Naive B cell (primary cell): ENCODE measurements around the gene RPTOR. TPM values are rescaled to one million over a fixed set of nuclear protein-coding genes. Genes with fewer than 3 reads are reported as not detected.
"Not testable (repeated sequence)": the region's sequence is repeated elsewhere in the genome, so short reads cannot be mapped to it uniquely, and the experiment has no call there.

ENCODE experiments used
- ATAC-seq, 2 donors: fragments of 150-1000 bp; cut with Tn5 transposase; 2 replicates each; pipeline ENCODE4 v1.10.0; 2021; ENCODE audit warnings: low read depth in 2 of 2, mild to moderate bottlenecking in 2 of 2, moderate library complexity in 2 of 2
- DNase-seq: peaks from one replicate; pipeline ENCODE4 v3.0.0; 2022
- H3K27ac Mint-ChIP-seq, 6 donors: one replicate each; pipeline ENCODE4 v1.8.0; 2020 to 2022; ENCODE audit warnings: mild to moderate bottlenecking in 6 of 6, mixed read lengths in 6 of 6, moderate library complexity in 5 of 6, inconsistent platforms in 2 of 6
- H3K27me3 Mint-ChIP-seq, 3 donors: one replicate each; pipeline ENCODE4 v1.8.0; 2021 to 2022; ENCODE audit warnings: mixed read lengths in 3 of 3, mild to moderate bottlenecking in 1 of 3
- H3K36me3 Mint-ChIP-seq, 2 donors: one replicate each; pipeline ENCODE4 v1.8.0; 2020 to 2022; ENCODE audit warnings: mixed read lengths in 2 of 2, inconsistent platforms in 1 of 2, mild to moderate bottlenecking in 1 of 2
- H3K4me1 Mint-ChIP-seq, 3 donors: one replicate each; pipeline ENCODE4 v1.8.0; 2020 to 2022; ENCODE audit warnings: mixed read lengths in 3 of 3, inconsistent platforms in 1 of 3, mild to moderate bottlenecking in 1 of 3, moderate library complexity in 1 of 3
- H3K4me3 Mint-ChIP-seq, 8 donors: one replicate each; pipeline ENCODE4 v1.8.0; 2020 to 2022; ENCODE audit warnings: mild to moderate bottlenecking in 8 of 8, mixed read lengths in 8 of 8, moderate library complexity in 8 of 8, inconsistent platforms in 2 of 8
- H3K9me3 Mint-ChIP-seq, 7 donors: one replicate each; pipeline ENCODE4 v1.8.0; 2020 to 2022; ENCODE audit warnings: mixed read lengths in 7 of 7, mild to moderate bottlenecking in 5 of 7, inconsistent platforms in 2 of 7, moderate library complexity in 1 of 7
- polyA plus RNA-seq, 6 donors: library from polyadenylated mRNA; unstranded; fragments of 300-500 nt; fragmentation: Illumina TruSeq; gene quantifications; one replicate each; pipeline ENCODE4 v1.2.3, GENCODE V29; 2021; ENCODE audit warnings: low read depth in 6 of 6

Gene RPTOR
- polyA plus RNA-seq, 6 donors from 2014 or later, result 5.5 to 13.9 (median 9.0) TPM

DNA sequence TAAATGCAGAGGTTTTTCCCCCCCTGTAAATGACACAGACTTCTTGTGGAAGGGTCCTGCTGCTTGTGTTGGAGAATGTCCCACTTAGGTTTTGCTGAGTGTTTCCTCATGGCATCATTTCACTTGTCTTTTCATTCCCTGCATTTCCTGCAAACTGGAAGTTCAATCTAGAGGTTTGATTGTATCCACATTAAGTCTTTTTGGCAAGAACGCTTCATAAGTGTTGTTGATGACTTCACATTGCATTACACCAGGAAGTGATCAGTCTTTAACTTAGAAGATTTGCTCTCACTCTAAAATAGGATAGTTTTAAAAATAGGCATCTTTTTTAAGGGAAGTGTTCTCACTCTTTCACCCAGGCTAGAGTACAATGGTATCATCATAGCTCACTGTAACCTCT is 67.2 kb downstream of the RPTOR start:
- Mint-ChIP-seq H3K4me1 (peaks cover 39 to 69% (median 55%) of the 10 kb centered on the region in 3 donors), H3K27me3 (no peaks in the 10 kb centered on the region), H3K36me3 (no peaks in the 10 kb centered on the region), H3K27ac (no peak overlapping the region), H3K9me3 (no peaks in the 10 kb centered on the region), H3K4me3 (no peak overlapping the region)
- ATAC-seq (no peak), DNase-seq (no peak)

DNA sequence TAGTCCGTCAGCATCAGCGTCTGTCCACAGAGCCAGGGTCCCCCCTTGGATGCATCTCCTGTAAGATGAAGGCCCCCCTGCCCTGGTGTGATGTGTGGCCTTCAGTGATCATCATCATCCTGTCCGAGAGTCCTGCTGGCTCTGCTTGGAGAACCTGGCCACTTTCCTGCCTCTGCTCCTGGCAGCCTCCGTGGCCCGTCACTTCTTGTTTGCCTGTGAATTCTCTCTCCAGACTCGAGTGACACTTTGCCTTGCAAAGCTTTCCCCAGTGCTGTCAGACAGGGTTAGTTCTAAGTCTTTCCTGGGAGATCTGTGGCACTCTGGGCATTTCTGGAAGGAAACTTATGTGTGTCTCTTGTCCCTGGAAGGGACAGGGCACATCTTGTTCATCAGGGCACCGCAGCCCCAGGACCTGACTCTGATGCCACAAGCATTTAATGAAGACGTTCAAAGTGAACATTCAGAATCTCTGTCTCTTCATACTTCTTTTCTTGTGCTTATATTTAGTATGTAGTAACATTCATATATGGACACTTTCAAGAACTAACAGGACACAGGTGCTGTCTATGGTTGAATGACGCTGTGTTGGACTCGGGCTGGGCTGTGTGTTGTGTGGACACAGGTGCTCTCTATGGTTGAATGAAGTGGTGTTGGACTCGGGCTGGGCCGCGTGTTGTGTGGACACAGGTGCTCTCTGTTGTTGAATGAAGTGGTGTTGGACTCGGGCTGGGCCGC is 68.5 kb downstream of the RPTOR start:
- peak overlapping the region in 5 of 6 donors; percentile 33 to 84 (median 76) for H3K27ac Mint-ChIP-seq
- H3K27me3 Mint-ChIP-seq, result no peaks in the 10 kb centered on the region
- ATAC-seq, result no peak
- peak overlapping the region in 4 of 8 donors; percentile 7 to 74 (median 56) for H3K4me3 Mint-ChIP-seq
- no peaks in the 10 kb centered on the region for H3K36me3 Mint-ChIP-seq
- no peak for DNase-seq
- H3K9me3 Mint-ChIP-seq, result no peaks in the 10 kb centered on the region
- peaks cover 39 to 69% (median 54%) of the 10 kb centered on the region in 3 donors for H3K4me1 Mint-ChIP-seq

DNA sequence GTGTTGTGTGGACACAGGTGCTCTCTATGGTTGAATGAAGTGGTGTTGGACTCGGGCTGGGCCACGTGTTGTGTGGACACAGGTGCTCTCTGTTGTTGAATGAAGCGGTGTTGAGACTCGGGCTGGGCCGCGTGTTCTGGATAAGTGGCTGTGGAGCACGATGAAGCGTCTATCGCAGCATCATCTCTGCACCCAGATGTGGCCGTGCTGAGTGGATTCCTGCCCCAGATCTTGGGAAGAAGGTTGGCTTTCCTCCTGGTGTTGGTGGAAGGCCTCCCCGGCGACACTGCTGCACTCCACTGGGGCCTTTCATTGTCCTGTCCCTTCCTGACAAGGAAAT is 69.1 kb downstream of the RPTOR start:
- ATAC-seq (no peak), DNase-seq (no peak)
- peak overlapping the region in 5 of 6 donors; percentile 33 to 84 (median 76) for H3K27ac Mint-ChIP-seq
- H3K36me3 Mint-ChIP-seq, result no peaks in the 10 kb centered on the region
- H3K27me3 Mint-ChIP-seq, result no peaks in the 10 kb centered on the region
- peak overlapping the region in 5 of 8 donors; percentile 0 to 74 (median 52) for H3K4me3 Mint-ChIP-seq
- H3K4me1 Mint-ChIP-seq, result peaks cover 37 to 68% (median 52%) of the 10 kb centered on the region in 3 donors
- H3K9me3 Mint-ChIP-seq, result no peaks in the 10 kb centered on the region

DNA sequence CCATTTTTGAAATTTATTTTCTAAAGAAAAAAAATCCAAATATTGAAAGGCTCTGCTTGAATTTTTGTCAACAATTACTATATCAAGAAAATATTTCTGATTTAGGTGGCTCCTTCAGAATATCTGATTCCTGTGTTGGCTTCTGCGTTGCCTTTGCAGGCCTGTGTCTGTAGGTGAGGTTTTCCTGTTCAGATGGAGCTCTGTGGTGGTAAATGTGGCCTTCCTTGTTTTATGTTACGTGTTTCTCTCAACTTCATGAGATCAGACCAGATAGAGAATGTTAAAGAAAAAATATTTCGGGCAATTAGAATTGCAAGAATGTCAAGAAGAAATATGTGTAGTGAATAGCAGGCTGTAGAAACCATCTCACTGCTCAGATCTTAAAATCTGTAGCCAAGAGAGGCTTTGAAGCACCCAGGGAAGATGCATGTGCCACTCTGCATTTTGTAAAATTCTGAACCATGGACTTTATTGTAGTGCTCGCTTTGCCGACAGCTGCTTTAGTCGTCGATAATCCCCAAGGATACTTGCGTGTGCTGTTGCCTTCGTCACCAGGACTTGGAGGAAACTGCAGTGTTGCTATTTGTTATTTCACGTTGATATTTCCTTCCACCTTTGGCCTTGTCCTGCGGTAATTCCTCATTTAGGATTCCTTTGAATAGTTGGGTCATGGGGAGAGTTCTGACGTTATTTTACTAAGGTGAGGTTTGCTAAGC is 69.9 kb downstream of the RPTOR start:
- Mint-ChIP-seq H3K4me3 (no peak overlapping the region), H3K4me1 (peaks cover 34 to 61% (median 44%) of the 10 kb centered on the region in 3 donors), H3K9me3 (no peaks in the 10 kb centered on the region), H3K27me3 (no peaks in the 10 kb centered on the region), H3K27ac (peak overlapping the region in 4 of 6 donors; percentile 22 to 83 (median 79)), H3K36me3 (no peaks in the 10 kb centered on the region)
- ATAC-seq (no peak), DNase-seq (no peak)

DNA sequence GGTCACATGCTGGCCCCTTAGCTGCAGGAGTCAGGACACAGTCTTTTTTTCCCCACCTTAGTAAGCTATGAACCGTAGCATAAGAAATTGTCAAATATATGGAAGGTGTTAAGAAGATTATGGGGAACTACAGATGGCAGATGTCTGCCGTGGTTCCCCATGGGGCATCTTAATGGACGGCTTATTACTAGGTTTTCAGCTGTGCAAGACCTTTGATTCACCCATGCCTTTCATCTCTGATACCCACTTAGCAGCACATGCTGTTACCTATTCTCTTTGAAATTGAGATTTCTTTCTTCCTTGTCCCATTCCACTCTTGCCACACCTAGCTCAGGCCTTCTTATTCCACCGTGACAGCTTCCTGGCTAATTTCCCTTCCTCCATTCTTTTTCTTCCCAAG is 70.7 kb downstream of the RPTOR start:
- H3K36me3 Mint-ChIP-seq, result no peaks in the 10 kb centered on the region
- H3K27me3 Mint-ChIP-seq, result no peaks in the 10 kb centered on the region
- DNase-seq (no peak), ATAC-seq (no peak)
- peak overlapping the region in 2 of 6 donors; percentile 48 to 64 for H3K27ac Mint-ChIP-seq
- peaks cover 28 to 52% (median 36%) of the 10 kb centered on the region in 3 donors for H3K4me1 Mint-ChIP-seq
- no peaks in the 10 kb centered on the region for H3K9me3 Mint-ChIP-seq
- H3K4me3 Mint-ChIP-seq, result no peak overlapping the region

DNA sequence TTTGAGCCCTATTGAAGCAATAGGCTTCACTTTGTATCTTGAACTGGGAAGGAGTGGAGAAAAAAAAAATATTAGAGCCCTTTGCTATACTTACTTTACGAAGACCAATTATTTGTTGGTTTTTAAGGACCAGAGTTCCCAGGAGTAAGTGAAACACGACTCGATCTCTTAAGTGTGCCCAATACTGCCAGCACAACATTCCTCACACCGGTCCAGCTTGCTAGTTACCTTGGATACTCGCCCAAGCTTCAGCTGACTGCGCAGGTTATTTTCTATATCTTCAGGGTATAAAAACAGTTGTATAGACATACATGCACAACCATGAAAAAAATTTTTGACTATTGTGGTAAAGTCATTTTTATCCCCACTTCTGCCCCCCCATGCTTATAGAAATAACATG is 72.1 kb downstream of the RPTOR start:
- no peak overlapping the region for H3K4me3 Mint-ChIP-seq
- no peaks in the 10 kb centered on the region for H3K27me3 Mint-ChIP-seq
- ATAC-seq (no peak), DNase-seq (no peak)
- H3K27ac Mint-ChIP-seq, result no peak overlapping the region
- H3K9me3 Mint-ChIP-seq, result no peaks in the 10 kb centered on the region
- H3K4me1 Mint-ChIP-seq, result peaks cover 30 to 44% (median 43%) of the 10 kb centered on the region in 3 donors
- H3K36me3 Mint-ChIP-seq, result no peaks in the 10 kb centered on the region

DNA sequence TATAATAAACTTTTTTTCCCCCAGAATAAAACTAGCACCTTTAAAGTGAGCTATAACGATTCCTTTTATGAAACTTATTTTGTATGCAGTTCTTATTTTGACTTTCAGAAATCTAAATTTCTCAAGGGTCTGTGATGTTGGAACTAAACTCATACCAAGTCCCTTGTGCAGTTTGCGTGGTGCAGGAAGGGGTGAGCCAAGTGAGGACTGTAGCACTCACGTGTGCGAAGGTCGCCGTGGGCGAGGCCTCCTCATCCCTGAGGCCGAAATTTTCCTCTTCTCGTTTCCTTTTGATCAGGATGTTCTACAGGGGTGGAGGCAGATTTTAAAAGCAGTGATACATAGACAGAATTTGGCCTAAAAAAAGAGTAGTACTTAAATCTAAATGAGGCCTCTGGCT is 73.7 kb downstream of the RPTOR start:
- Mint-ChIP-seq H3K4me1 (peaks cover 22 to 33% (median 27%) of the 10 kb centered on the region in 3 donors), H3K36me3 (no peaks in the 10 kb centered on the region), H3K27ac (peak overlapping the region in 1 of 6 donors; percentile 24), H3K9me3 (no peaks in the 10 kb centered on the region), H3K4me3 (no peak overlapping the region), H3K27me3 (no peaks in the 10 kb centered on the region)
- DNase-seq (no peak), ATAC-seq (no peak)

DNA sequence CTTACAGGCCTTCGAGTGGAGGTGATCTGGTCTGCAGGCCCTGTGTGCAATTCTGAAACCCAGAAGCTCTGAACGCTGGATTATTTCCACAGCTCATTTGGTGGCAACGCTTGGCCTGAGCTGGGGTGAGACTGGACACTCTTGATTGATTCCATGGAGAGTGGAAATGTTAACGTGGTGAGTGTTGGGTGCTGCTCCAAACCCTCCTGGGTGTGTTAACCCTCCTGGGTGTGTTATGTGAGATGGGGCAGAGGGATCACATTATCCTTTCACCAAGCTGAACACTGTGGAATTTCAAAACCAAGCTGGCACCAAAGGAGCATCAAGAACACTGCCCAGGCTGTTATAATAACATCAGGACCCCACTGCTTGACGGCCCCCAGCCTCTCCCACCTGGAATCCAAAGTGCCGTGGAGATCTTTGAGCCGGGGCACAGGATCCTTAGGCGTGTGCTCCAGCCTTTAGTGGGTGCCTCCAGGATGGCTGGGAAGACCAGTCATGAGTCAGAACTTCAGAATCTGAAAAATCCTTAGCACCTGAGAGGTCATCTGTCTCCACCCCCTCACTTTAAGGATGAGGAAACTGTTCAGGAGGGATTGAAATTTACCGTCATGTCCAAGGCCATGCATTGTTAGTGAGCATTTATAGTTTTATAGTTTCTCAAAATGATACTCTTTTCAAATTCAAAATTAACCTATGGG is 75.0 kb downstream of the RPTOR start:
- Mint-ChIP-seq H3K36me3 (no peaks in the 10 kb centered on the region), H3K27ac (peak overlapping the region in 1 of 6 donors; percentile 20), H3K4me1 (peaks cover 13 to 21% (median 17%) of the 10 kb centered on the region in 3 donors), H3K4me3 (no peak overlapping the region), H3K27me3 (no peaks in the 10 kb centered on the region), H3K9me3 (no peaks in the 10 kb centered on the region)
- DNase-seq, result no peak
- no peak for ATAC-seq

DNA sequence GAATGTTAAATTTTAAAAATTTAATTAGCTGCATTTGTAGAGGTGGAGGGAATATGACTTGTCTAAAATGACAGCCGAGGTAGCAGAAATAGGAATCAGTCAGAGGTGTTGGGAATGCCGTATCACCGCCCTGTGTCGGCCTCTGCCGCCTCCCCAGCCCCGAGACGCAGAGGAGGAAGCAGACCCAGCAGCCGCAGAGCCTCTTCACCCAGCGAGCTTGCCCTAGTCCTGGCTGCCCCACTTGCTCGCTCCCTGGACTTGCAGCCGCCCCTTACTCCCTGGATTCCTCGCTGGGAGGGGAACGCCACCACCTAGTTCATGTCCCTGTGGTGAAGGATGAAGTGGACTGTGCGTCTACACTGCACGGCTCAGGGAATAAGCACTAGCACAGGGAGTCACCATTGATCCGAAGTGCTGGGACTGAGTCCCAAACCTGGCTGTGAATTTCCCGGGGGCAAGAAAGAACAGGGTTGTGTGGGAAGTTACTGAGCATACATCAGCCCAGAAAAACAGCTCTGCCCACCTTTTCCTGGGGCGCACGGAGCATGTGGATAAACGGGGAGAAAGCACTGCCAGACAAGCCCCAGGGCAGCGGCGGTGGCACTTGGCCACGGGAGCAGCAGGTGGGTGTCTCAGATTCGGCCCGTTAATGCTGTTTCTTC is 76.8 kb downstream of the RPTOR start:
- H3K27ac Mint-ChIP-seq, result no peak overlapping the region
- DNase-seq (no peak), ATAC-seq (no peak)
- H3K4me3 Mint-ChIP-seq, result no peak overlapping the region
- peaks cover 0 to 5% of the 10 kb centered on the region in 2 donors for H3K36me3 Mint-ChIP-seq
- H3K27me3 Mint-ChIP-seq, result no peaks in the 10 kb centered on the region
- H3K4me1 Mint-ChIP-seq, result peaks cover 0 to 11% (median 9%) of the 10 kb centered on the region in 3 donors
- H3K9me3 Mint-ChIP-seq, result no peaks in the 10 kb centered on the region

DNA sequence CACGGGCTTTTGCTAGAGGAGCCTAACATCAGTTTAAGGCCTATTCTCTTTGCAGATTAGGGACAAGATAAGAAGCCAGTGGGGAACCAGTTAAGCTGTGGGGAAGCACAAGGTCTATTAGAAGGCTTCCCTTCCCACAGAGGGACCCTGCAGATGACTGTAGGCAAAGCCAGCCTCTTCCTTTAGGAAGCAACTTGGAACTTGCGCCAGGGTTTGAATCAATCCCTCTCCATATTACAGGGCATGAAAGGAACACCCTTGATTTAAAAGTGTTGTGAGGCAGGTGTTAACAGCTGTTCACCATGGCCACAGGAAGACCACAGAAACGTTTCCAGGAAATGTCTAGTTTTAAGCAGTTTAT is 77.3 kb downstream of the RPTOR start:
- H3K9me3 Mint-ChIP-seq, result no peaks in the 10 kb centered on the region
- no peak overlapping the region for H3K4me3 Mint-ChIP-seq
- DNase-seq (no peak), ATAC-seq (no peak)
- peaks cover 3 to 9% of the 10 kb centered on the region in 2 donors for H3K36me3 Mint-ChIP-seq
- H3K4me1 Mint-ChIP-seq, result peaks cover 0 to 11% (median 9%) of the 10 kb centered on the region in 3 donors
- H3K27me3 Mint-ChIP-seq, result no peaks in the 10 kb centered on the region
- H3K27ac Mint-ChIP-seq, result peak overlapping the region in 1 of 6 donors; percentile 27

DNA sequence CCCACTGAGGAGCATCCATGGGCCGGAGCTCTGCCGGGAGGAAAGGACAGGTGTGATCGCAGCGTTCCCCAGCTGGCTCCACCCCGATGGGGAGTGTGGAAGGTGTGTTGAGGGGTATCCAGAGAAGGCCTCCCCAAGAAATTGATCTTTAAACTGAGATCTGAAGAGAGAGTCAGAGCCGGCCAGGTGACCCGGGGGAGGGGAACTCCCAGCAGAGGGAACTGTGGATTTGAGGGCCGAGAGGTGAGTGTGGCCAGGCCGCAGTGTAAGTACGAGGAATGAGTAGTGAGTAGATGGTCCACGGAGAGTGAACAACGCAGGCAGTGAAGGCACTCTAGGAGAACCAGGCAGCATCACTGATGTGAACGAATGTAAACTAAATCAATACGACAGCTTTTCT is 80.2 kb downstream of the RPTOR start:
- H3K36me3 Mint-ChIP-seq, result peaks cover 4 to 9% of the 10 kb centered on the region in 2 donors
- H3K4me3 Mint-ChIP-seq, result no peak overlapping the region
- peaks cover 0 to 11% (median 9%) of the 10 kb centered on the region in 3 donors for H3K4me1 Mint-ChIP-seq
- H3K27me3 Mint-ChIP-seq, result no peaks in the 10 kb centered on the region
- peak overlapping the region in 1 of 6 donors; percentile 63 for H3K27ac Mint-ChIP-seq
- ATAC-seq (no peak), DNase-seq (no peak)
- H3K9me3 Mint-ChIP-seq, result no peaks in the 10 kb centered on the region

DNA sequence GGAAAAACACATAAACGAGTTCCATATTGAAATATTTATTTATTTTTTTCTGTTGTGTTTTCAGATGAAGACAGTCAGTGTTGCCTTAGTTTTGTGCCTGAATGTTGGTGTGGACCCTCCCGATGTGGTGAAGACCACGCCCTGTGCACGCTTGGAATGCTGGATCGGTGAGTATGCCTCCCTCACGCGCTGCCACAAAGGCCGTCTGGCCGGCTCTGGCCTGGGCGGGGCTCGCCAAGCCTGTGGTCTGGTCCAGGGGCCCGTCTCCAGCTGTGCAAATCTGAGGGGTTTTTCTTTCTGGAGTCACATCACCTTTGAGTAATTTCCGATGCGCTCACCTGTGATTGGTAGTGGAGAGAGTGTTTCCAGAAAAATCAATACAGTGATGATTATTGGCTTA is 81.0 kb downstream of the RPTOR start:
- no peaks in the 10 kb centered on the region for H3K27me3 Mint-ChIP-seq
- ATAC-seq (no peak), DNase-seq (no peak)
- no peak overlapping the region for H3K27ac Mint-ChIP-seq
- no peak overlapping the region for H3K4me3 Mint-ChIP-seq
- H3K36me3 Mint-ChIP-seq, result peaks cover 4 to 9% of the 10 kb centered on the region in 2 donors
- H3K4me1 Mint-ChIP-seq, result peaks cover 0 to 11% (median 6%) of the 10 kb centered on the region in 3 donors
- H3K9me3 Mint-ChIP-seq, result no peaks in the 10 kb centered on the region

DNA sequence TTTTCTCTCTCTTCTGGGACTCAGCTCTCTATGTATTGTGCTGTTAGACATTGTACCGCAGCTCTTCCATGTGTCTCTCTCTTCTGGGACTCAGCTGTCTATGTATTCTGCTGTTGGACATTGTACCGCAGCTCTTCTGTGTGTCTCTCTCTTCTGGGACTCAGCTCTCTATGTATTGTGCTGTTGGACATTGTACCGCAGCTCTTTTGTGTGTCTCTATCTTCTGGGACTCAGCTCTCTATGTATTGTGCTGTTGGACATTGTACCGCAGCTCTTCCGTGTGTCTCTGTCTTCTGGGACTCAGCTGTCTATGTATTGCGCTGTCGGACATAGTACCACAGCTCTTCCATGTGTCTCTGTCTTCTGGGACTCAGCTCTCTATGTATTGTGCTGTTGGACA is 84.2 kb downstream of the RPTOR start:
- H3K4me3 Mint-ChIP-seq, DNase-seq, H3K27me3 Mint-ChIP-seq, H3K9me3 Mint-ChIP-seq, H3K36me3 Mint-ChIP-seq, ATAC-seq, H3K27ac Mint-ChIP-seq: not testable (repeated sequence)
- H3K4me1 Mint-ChIP-seq, result peaks cover 11 to 14% (median 12%) of the 10 kb centered on the region in 3 donors
